AG09309 (cell line): ENCODE measurements around the gene LIME1.
"Not testable (repeated sequence)": the region's sequence is repeated elsewhere in the genome, so short reads cannot be mapped to it uniquely, and the experiment has no call there.

Source experiments
- DNase-seq: peaks from one replicate; pipeline ENCODE4 v3.0.0-alpha.2; 2010; ENCODE audit warnings: low read depth
- H3K4me3 ChIP-seq: 2 replicates; pipeline ENCODE4 v1.5.1; 2011; ENCODE audit warnings: mild to moderate bottlenecking, low read depth, low read length, moderate library complexity; ENCODE audit not compliant: control insufficient read depth
- TF ChIP-seq, protein P1 (sequence below): IDR thresholded peaks from 2 replicates; pipeline ENCODE4 v1.5.1; 2011; ENCODE audit warnings: mild to moderate bottlenecking, low read depth, low read length, inconsistent platforms; ENCODE audit not compliant: insufficient read depth, control insufficient read depth; ENCODE audit errors: missing control alignments

The LIME1 gene

DNA sequence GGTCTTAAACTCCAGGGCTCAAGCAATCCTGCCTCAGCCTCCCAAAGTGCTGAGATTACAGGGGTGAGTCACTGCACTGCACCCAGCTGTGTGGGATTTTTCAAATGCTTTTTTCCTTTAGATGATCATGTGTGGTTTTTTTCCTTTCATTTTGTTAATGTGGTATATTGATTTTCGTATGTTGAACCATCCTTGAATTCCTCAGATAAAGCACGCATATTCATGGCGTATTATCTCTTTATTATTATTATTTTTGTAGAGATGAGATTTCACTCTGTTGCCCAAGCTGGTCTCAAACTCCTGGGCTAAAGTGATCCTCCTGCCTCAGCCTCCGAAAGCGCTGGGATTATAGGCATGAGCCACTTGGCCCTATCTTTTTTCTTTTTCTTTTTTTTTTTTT is 21.6 kb upstream of the LIME1 start:
- TF ChIP-seq, protein P1, sequence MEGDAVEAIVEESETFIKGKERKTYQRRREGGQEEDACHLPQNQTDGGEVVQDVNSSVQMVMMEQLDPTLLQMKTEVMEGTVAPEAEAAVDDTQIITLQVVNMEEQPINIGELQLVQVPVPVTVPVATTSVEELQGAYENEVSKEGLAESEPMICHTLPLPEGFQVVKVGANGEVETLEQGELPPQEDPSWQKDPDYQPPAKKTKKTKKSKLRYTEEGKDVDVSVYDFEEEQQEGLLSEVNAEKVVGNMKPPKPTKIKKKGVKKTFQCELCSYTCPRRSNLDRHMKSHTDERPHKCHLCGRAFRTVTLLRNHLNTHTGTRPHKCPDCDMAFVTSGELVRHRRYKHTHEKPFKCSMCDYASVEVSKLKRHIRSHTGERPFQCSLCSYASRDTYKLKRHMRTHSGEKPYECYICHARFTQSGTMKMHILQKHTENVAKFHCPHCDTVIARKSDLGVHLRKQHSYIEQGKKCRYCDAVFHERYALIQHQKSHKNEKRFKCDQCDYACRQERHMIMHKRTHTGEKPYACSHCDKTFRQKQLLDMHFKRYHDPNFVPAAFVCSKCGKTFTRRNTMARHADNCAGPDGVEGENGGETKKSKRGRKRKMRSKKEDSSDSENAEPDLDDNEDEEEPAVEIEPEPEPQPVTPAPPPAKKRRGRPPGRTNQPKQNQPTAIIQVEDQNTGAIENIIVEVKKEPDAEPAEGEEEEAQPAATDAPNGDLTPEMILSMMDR, result no peak
- H3K4me3 ChIP-seq, result no peak overlapping the region
- no peak for DNase-seq

DNA sequence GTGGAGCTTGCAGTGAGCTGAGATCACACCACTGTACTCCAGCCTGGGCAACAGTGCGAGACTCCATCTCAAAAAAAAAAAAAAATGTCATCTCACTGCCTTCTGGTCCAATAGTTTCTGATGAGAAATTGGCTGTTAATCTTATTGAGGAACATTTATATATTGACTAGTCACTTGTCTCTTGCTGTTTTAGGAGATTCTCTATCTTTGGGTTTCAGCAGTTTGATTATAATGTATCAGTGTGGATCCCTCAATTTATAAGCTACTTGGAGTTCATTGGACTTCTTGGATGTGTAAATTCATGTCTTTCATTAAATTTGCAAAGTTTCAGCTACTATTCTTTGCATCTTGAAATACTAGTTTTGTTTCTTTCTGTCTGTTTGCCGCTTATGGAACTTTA is 17.5 kb upstream of the LIME1 start:
- no peak overlapping the region for H3K4me3 ChIP-seq
- TF ChIP-seq, protein P1, result no peak
- no peak for DNase-seq

DNA sequence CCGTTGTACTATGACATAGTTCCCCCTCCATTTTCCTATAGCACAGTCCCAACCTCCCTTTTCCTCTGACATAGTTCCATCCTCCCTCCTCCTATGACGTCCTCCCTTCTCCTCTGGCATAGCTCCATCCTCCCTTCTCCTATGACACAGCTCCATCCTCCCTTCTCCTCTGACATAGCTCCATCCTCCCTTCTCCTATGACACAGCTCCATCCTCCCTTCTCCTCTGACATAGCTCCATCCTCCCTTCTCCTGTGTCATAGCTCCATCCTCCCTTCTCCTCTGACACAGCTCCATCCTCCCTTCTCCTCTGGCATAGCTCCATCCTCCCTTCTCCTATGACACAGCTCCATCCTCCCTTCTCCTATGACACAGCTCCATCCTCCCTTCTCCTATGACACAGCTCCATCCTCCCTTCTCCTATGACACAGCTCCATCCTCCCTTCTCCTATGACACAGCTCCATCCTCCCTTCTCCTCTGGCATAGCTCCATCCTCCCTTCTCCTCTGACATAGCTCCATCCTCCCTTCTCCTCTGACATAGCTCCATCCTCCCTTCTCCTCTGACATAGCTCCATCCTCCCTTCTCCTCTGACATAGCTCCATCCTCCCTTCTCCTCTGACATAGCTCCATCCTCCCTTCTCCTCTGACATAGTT is 13.4 kb upstream of the LIME1 start:
- not testable (repeated sequence) for DNase-seq, H3K4me3 ChIP-seq

DNA sequence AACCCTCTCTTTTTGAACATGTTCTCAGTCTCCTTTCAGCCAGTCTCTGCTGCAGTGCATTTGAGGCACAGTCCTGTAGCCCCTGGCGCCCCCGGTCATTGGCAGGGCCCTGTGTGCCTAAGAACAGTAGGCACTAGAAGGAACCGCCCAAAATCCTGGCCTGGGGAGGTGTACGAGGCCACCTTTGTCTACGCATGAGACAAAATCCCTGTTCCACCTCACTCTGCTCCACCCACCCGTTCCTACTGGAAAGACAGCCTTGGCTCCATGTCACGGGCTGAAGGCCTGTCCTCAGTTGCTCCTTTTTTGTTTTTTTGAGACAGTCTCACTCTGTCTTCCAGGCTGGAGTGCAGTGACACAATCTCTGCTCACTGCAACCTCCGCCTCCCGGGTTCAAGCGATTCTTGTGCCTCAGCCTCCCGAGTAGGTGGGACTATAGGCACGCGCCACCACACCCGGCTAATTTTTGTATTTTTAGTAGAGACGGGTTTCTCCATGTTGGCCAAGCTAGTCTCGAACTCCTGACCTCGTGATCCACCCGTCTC is 6.2 kb upstream of the LIME1 start:
- DNase-seq, H3K4me3 ChIP-seq: not testable (repeated sequence)

DNA sequence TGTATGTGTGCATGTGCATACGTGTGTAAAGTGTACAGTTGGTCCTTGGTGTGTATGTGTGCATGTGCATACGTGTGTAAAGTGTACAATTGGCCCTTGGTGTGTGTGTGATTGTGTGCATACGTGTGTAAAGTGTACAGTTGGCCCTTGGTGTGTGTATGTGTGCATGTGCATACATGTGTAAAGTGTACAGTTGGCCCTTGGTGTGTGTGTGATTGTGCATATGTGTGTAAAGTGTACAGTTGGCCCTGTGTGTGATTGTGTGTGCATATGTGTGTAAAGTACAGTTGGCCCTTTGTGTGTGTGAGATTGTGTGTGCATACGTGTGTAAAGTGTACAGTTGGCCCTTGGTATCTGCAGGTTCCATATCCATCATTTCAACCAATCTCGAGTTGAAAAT is 5.1 kb upstream of the LIME1 start:
- H3K4me3 ChIP-seq, result no peak overlapping the region
- TF ChIP-seq, protein P1, result no peak
- DNase-seq, result no peak

DNA sequence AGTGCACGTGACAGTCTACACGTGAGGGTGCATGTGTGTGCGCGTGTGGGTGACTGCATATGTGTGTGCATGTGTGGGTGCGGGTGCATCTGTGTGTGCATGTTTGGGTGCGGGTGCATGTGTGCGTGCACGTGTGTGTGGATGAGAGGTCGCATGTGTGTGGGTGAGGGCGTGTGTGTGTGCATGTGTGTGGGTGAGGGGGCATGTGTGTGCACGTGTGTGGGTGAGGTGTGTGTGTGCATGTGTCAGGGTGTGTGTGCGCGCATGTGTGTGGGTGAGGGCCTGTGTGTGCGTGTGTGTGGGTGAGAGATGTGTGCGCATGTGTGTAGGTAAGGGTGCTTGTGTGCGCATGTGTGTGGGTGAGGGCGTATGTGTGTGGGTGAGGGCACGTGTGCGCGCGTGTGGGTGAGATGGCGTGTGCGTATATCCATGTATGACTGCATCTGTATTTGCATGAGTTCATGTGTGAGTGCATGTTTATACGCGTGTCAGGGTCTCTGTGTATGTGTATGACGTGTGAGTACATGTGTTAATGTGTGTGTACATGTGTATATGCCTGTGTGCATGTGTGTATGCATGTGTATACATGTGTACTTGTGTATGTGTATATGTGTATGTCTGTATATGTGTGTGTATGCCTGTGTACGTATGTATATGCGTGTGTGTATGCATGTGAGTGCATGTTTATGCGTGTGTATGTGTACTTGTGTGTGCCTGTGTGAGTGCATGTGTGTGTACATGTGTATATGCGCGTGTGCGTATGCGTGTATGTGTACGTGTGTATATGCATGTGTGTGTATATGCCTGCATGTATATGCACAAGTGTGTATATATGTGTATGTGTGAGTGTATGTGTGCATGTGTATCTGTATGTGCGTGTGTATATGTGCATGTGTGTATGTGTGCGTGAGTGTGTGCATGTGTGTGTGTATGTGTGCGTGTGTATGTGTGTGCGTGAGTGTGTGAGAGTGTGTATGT is 4.1 kb upstream of the LIME1 start:
- TF ChIP-seq, protein P1, result no peak
- H3K4me3 ChIP-seq, result no peak overlapping the region
- no peak for DNase-seq

DNA sequence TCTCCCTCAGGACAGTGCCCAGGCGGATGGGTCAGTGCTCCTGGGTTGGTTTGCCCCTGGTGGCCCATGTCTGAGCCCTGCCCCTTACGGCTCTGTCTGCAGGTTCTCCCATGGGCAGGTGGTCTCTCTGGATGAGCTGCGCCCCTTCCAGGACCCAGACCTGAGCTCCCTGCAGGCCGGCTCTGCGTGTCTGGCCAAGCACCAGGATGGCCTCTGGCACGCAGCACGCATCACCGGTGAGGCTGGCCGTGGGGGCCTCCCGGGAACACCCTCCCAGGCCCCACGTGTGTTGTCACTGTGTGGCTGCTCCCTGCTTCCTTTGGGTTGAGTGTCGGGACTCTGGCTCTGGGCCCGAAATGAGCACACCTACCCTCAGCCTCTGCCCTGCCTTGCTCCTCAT is 3.3 kb upstream of the LIME1 start:
- DNase-seq, result no peak
- H3K4me3 ChIP-seq, result no peak overlapping the region
- TF ChIP-seq, protein P1, result no peak
